Activated CD4-positive, alpha-beta T cell treated with anti-CD3 and anti-CD28 coated beads, Interleukin-2, amount 50 U/mL, for 1 hour (primary cell): Measurements from ENCODE around the gene PTPRH.
"Not testable (repeated sequence)": the region's sequence is repeated elsewhere in the genome, so short reads cannot be mapped to it uniquely, and the experiment has no call there.

ENCODE experiments used
- DNase-seq: peaks from one replicate; pipeline ENCODE4 v3.0.0-alpha.2; 2020

Gene PTPRH

DNA sequence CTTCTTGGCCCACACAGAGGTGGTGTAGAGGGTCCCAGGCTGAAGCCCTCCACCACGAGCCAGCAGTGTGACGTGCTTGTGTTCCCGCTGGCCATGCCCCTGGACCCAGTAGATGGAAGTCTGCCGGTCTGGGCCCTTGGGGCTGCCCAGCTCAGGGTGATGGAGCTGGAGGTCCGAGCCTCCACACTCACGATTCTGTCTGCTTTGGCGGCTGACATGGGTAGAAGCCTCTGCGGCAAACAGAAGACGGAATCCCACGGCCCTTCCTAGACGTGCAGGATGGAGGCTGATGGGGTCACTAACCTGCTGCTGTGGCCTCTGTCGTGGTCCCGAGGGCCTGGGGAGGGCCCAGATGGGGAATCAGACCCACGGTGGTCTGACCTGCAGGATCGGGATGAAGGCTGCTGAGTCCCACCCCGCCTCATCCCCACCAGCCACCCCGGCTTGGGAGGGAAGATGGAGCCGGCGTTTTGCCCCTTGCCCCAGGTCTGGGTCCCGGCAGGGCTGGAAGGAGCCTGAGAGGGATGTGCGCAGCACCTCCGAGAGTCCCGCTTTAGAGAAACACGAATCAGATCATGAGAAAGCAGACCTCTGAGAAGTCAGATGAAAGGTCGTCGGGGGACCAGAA, 14.9 kb upstream of the PTPRH start:
- no peak for DNase-seq

- DNase-seq = no peak
Observed at GRCh38 chr19:55223291-55224037, 14.2 kb upstream of the PTPRH start.

DNA sequence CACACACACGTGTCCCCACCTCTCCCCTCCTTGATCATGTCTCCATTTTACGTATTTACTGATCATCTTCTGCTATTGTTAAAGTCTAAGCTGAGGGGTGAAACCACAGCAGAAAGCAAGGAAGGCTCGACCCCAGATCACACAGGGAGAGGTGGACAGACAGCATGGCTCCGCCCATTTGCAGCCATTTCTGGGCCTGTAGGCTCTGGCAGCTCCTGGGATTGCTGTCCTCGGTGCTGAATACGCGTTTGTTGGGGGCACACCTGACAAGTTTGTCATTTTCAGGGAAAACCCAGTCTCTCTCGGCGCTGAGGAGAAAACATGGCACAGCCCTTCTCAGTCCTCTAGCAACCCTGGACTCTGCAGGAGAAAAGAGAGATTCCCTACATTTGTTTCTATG, 11.2 kb upstream of the PTPRH start:
- no peak for DNase-seq

- peak; percentile 46 for DNase-seq
Observed at GRCh38 chr19:55216461-55217198, 7.3 kb upstream of the PTPRH start.

GRCh38 chr19:55213547-55213946, 4.2 kb upstream of the PTPRH start:
- no peak for DNase-seq

DNA sequence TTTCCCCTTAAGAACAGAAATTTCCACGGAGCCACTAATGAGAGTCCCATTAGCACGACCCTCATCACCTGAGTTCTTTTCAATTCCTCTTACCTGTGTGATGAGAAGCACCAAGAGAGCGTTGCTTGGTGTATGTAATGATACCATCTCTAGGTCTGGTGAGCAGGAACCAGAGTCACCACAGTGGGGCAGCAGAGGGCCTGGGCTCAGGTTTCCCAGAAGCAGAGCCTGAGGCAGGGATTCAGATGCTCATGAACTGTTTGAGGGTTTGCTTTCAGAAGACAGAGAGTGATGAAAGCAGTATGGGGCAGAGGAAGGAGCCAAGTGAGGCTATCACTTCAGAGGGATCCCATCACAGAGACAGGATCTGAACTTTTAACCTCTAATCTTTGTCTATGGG, 3.1 kb upstream of the PTPRH start:
- DNase-seq = peak; percentile 32

- no peak for DNase-seq
Observed at GRCh38 chr19:55209693-55210472, 582 bp upstream of the PTPRH start.

DNA sequence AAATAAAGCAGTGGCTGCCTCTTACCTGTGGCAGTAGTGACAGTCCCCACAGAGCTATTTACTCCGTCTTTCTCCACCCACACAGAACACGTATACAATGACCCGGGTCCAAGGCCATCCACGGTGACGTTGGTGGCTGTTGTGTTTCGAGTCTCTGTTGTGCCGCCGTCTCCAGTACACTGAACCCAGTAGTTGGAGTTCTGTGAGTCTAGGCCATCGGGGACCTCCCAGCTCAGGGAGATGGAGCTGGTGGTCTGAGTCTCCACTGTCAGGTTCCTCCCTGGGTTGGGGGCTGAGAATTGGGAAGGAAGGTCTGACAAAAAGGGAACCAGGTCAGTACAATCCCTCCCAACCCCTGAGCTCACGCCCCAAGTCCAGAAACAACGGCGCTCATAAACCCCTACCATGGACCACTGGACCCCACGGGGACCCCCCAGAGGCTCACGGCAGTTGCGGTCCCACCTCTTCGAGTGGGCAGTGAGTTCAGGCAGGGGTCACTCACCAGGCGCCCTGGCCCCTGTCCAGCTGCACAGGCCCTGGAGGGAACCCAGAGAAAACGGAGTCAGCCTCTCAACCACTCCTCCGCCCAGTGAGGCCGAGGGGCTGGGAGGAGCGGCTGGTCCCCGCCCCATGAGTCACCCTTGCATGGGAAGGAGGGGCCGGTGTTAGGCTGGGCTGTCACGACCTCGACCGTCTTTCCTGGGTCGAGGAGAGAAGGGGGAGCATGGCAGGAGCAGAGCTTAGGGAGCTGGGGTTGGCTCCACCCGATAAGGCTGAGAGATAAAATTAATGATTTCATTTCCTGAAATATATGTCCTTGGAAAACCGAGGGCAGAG, 2.4 kb downstream of the PTPRH start:
- no peak for DNase-seq

- not testable (repeated sequence) for DNase-seq
Observed at GRCh38 chr19:55202199-55202598, 7.1 kb downstream of the PTPRH start.

- DNase-seq = no peak
Observed at GRCh38 chr19:55199620-55200204, 9.6 kb downstream of the PTPRH start.

GRCh38 chr19:55198651-55199050, 10.7 kb downstream of the PTPRH start:
- DNase-seq = no peak

DNA sequence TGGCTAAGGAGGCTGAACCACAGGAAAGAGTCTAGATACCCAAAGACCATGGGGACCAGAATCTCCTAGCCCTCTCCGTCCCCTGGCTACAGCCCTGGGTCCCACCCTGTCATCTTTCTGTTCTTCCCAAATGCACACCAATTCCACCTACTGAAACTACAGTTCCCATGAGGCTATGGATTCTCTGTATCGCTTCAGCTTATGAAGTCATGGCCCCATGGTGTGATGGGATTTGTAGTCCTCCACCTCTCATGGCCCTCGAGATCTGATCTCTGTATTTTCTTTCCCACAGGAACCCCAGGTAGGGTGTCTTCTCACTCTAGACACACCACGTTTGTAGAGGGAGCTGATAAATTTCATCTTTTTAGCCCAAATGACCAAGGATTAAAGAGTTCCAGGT, 11.8 kb downstream of the PTPRH start:
- DNase-seq = no peak

- DNase-seq = no peak
Observed at GRCh38 chr19:55196803-55197202, 12.5 kb downstream of the PTPRH start.

DNA sequence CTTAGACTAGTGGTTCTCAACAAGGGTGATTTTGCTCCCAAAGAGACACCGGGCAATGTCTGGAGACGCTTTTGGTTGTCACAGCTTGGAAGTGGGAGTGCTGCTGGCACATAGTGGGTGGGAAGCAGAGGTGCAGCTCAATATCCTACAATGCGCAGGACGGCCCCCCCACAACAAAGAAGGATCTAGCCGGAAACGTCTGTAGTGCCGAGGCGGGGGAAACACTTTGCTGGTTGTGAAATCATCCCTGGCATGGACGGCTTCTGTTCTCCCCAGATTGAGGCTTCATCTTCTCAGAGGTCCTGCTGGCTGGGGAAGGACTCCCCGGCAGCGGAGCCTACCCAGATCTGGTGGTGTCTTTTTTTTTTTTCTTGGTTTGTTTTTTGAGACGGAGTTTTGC, 15.8 kb downstream of the PTPRH start:
- DNase-seq = no peak

GRCh38 chr19:55189403-55189835, 19.9 kb downstream of the PTPRH start:
- DNase-seq = no peak

- no peak for DNase-seq
Observed at GRCh38 chr19:55188625-55189024, 20.7 kb downstream of the PTPRH start.

GRCh38 chr19:55186080-55186479, 23.2 kb downstream of the PTPRH start:
- no peak for DNase-seq

DNA sequence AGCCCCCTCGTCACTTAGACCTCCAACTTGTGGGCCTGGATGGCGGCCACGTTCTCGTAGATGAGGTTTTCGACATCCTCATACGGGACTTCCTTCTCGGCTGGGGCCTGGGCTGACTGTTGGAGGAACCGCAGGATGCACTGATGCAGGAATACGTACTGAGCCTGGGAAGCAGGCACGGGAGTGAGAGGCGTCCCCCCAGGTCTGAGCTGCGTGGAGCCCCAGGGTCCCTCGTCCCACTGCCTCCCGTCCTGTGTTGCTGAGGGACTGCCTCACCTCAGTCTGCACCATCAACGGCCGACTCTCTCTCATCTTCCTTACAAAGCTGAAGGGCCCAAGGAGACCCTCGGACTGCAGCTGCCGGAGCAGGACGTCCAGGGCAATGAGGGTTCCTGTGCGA, 27.6 kb downstream of the PTPRH start:
- DNase-seq = no peak

- peak; percentile 66 for DNase-seq
Observed at GRCh38 chr19:55179606-55180484, 29.5 kb downstream of the PTPRH start, which contains the start of gene SYT5. Gene SYT5, minus strand, starts transcription at chr19:55180289. Its CDS starts 1,248 bp downstream, at chr19:55179041.

DNA sequence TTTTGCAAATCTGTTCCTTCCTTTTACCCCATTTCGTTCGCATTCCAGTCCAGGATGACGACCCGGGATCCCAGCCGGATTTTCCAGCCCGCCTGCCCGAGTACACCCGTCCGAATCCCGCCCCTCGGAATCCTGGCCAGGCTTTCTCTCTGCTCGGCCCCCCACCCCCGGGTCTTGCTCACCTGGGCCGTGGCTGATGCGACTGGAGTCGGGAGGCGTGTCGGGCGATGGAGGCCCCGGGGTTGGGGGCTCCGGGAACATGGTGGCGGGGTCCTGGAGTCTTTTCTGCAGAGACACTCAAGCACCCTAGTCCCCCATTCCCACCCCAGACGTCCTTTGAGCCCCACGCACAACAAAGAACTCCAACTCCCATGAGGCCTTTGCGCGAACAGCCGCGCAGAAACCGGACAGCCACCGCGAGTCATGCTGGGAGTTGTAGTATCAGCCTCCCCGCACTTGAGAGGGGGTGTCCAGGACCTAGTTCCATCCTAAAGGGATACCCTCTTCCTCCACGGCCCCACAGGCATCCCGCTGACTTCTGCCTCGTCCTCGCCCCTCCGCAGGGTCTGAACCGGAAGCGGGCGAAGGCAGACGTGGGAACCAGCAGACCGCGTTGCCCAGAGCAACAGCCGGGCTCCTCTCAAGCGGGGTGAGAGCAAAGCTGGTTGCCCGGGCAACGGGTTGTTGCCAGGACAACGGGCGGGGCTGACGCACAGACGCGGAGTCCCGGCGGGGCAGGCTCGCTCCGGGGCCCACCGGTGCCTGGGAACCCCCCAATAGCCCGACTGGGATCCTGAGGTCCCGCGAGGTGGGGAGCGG, 30.3 kb downstream of the PTPRH start:
- peak; percentile 98 for DNase-seq
